GM12801 (cell line): ENCODE data around the gene ZNF394.

Experiments
- CTCF ChIP-seq: IDR thresholded peaks from one replicate; pipeline ENCODE4 v1.5.1; 2011; ENCODE audit warnings: control low read depth; ENCODE audit not compliant: insufficient read length; ENCODE audit errors: extremely low read depth

ZNF394 gene

GRCh38 chr7:99478464-99479440 lies 21.3 kb downstream of the ZNF394 start:
- no peak for TF ChIP-seq CTCF

GRCh38 chr7:99476107-99476506 lies 24.0 kb downstream of the ZNF394 start:
- no peak for TF ChIP-seq CTCF

GRCh38 chr7:99473315-99473596 lies 26.8 kb downstream of the ZNF394 start:
- TF ChIP-seq CTCF: no peak

GRCh38 chr7:99472561-99473314 lies 27.3 kb downstream of the ZNF394 start, which contains the start of gene ZNF789:
Gene ZNF789 (plus strand): TSS chr7:99472890. CDS start chr7:99476457, 3,567 bp downstream.
- no peak for TF ChIP-seq CTCF

GRCh38 chr7:99469381-99470065 lies 30.6 kb downstream of the ZNF394 start:
- TF ChIP-seq CTCF: no peak

- TF ChIP-seq CTCF: no peak
These were observed 31.7 kb downstream of the ZNF394 start for GRCh38 chr7:99468336-99468918.

GRCh38 chr7:99465421-99465768 lies 34.7 kb downstream of the ZNF394 start:
- no peak for TF ChIP-seq CTCF
